ENCODE measurements around the gene MRPL22.
"Not testable (repeated sequence)": the region's sequence is repeated elsewhere in the genome, so short reads cannot be mapped to it uniquely, and the experiment has no call there.

Gene MRPL22

DNA sequence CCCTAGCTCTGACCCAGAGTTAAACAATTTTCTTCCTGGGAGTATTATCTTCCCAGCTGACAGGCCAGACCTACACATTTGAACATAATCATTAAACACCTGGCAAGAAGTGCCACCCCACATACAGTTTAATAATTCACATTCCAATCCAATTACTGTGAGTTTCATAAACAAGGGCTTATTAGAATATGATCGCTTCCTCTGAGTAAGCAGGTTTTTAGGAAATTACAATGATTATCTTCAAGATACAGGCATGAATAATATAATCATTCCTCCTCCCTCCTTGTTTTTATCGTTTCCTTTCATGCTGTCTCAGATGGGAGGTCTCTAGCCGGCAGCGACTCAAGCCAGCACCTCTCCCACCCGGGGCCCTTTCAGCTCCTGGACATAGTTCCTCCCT is 56.9 kb downstream of the MRPL22 start:
- DNase-seq, result no peak

GRCh38 chr5:154999865-155000264 is 59.0 kb downstream of the MRPL22 start:
- DNase-seq, result no peak

DNA sequence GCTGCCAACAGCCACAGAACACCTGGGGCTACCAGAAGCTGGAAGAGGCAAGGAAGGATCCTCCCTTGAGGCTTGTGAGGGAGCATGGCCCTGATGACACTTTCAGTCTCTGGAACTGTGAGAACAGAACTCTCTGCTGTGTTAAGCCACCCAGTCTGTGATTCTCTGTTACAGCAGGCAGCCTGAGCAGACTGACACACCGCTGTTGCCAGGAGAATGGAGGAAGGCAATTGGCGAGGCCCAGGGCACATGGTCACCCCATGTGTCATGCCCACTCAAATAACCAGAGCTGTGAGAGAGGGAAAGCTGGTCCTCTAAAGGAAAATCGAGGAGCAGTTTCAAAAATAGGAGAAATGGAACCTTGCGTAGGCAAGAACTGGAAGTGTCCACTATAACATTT is 60.6 kb downstream of the MRPL22 start:
- DNase-seq, result no peak

- not testable (repeated sequence) for DNase-seq
Measured at GRCh38 chr5:155002722-155003121, 61.8 kb downstream of the MRPL22 start.

- no peak for DNase-seq
Measured at GRCh38 chr5:155004138-155004744, 63.4 kb downstream of the MRPL22 start.

- not testable (repeated sequence) for DNase-seq
Measured at GRCh38 chr5:155006265-155006664, 65.4 kb downstream of the MRPL22 start.

- no peak for DNase-seq
Measured at GRCh38 chr5:155008669-155009068, 67.8 kb downstream of the MRPL22 start.

DNA sequence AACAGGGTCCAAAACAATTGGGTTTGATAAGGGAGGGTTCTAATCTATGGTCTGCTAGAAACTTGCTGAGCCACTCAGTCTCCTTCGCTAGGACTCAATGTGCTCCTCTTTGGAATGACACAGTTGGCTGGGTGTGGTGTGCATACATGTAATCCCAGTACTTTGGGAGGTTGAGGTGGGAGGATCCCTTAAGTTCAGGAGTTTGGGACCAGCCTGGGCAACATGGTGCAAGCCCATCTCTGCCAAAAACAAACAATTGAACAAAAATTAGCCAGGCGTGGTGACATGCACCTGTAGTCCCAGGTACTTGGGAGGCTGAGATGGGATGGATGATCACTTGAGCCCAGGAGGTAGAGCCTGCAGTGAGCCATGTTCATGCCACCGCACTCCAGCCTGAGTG is 70.0 kb downstream of the MRPL22 start:
- no peak for DNase-seq

- DNase-seq, result no peak
Measured at GRCh38 chr5:155013526-155013925, 72.7 kb downstream of the MRPL22 start, which contains the start of gene KIF4B. Gene KIF4B (plus strand): TSS chr5:155013755. CDS start chr5:155013860, 105 bp downstream.

DNA sequence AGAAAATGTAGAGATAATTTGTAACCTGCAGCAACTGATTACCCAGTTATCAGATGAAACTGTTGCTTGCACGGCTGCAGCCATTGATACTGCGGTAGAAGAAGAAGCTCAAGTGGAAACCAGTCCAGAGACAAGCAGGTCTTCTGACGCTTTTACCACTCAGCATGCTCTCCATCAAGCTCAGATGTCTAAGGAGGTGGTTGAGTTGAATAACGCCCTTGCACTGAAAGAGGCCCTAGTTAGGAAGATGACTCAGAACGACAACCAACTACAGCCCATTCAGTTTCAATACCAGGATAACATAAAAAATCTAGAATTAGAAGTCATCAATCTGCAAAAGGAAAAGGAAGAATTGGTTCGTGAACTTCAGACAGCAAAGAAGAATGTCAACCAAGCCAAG is 74.4 kb downstream of the MRPL22 start:
- no peak for DNase-seq

- DNase-seq, result no peak
Measured at GRCh38 chr5:155017610-155018009, 76.7 kb downstream of the MRPL22 start.
